Fibroblast of peridontal ligament (primary cell): ENCODE data around the gene CRYL1.

Source experiments
- DNase-seq: peaks from one replicate; pipeline ENCODE4 v3.0.0-alpha.2; 2010; ENCODE audit errors: extremely low read depth

Gene CRYL1

GRCh38 chr13:20528452-20528851, 2.8 kb upstream of the CRYL1 start:
- no peak for DNase-seq

GRCh38 chr13:20526664-20527063, 1.0 kb upstream of the CRYL1 start:
- peak; percentile 37 for DNase-seq

GRCh38 chr13:20525144-20525600, 485 bp downstream of the CRYL1 start:
- peak; percentile 11 for DNase-seq

- DNase-seq = no peak
Measured at GRCh38 chr13:20521364-20522115, 4.1 kb downstream of the CRYL1 start.

GRCh38 chr13:20519875-20520274, 5.8 kb downstream of the CRYL1 start:
- no peak for DNase-seq

GRCh38 chr13:20518660-20519100, 7.0 kb downstream of the CRYL1 start:
- DNase-seq = no peak

GRCh38 chr13:20514866-20515265, 10.8 kb downstream of the CRYL1 start:
- no peak for DNase-seq

DNA sequence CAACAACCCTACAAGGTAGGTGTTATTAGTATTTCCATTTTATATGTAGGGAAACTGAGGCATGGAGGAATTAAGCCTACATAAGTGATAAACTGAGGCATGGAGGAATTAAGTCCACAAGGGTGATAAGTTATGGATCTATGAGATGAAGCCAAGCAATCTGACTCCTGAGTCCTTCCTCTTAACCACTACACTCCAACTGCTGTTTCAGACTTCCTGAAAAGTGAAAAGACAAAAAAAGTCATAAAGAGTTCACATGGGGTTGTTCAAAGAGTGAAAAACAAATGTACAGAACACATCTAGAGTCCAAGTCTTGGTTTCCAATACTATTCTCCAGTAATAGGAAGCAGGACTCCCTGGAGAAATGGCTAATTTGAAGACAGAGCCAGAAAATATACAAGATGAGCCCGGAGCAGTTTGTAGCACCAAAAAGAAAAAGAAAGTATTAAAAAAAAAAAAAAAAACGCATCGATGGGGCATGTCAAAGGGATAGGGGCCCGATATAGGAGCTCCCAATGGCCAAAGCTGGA, 12.1 kb downstream of the CRYL1 start:
- no peak for DNase-seq

GRCh38 chr13:20512042-20512683, 13.5 kb downstream of the CRYL1 start:
- no peak for DNase-seq

DNA sequence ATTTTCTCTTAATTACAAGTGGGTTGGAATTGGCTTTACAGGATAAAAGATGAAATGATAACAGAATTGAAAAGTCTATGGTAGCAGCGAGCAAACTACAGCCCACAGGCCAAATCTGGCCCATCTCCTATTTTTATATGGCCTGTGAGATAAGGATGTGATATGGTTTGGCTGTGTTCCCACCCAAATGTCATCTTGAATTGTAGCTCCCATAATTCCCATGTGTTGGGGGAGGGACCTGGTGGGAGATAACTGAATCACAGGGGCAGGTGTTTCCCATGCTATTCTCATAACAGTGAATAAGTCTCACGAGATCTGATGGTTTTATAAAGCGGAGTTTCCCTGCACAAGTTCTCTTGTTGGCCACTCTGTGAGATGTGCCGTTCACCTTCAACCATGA, 19.0 kb downstream of the CRYL1 start:
- DNase-seq = no peak

GRCh38 chr13:20505405-20506366, 20.0 kb downstream of the CRYL1 start:
- DNase-seq = no peak

DNA sequence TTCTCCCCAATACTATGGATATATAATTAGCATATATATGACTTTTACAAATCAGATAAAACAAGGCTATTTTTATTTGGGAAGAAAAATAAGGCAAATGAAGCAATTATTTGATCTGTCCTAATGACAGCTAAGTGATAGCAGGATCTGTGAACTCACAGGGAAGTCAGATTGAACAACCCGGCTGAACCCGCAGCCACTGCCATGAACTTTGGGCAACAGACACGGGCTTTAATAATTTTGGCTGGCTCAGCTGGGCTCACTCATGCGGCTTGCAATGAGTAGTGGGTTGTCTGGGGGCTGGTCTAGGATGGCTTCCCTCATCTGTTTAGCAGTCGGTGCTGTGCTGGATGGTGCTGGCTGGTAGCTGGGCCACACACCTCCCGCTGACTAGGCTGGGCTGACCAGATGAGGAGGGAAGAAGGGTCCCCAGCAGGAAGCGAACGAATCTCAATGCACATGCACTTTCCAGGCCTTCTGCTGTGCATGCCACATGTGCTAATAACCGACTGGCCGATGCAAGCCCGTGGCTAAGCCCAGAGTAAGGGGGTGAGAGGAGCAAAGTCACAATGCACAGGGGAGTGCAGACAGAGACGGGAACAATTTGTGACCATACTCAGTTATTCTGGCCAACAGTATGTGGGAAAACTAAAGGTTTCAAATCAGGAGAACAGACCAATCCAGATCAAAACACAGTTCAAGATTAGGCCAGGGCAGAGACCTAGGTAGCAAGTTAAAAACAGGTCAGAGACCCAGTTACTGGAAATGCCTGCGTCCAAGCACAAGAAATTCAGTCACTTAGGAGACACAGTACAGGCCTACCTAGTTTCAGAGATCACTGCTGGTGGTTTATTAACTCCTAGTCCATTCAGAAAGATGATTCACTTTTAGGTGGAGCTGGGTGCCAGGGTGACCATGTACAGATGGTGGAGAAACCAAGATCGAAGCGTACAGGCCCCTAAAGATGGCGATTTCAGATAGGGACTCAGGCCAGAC, 22.3 kb downstream of the CRYL1 start:
- DNase-seq = no peak

DNA sequence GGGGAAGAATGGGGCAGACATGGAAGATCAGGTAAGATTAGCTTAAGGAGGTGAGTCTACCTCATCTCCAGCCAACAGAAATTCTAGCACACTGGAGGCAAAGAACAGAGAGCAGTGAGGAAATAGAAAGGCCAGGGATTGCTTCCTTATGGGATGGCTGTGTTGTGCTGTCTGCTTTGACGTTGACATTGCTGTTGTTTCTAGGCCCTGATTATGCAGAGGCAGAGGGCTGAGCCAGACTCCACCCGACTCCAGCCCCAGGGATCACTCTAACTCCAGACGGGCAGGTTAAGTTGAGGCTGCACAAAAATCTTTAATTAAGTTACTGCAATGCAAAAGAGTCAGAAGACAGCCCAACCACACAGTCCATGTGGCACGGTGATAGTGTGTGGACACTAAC, 24.1 kb downstream of the CRYL1 start:
- DNase-seq = no peak

- DNase-seq = no peak
Measured at GRCh38 chr13:20501120-20501519, 24.5 kb downstream of the CRYL1 start.

GRCh38 chr13:20499986-20500385, 25.7 kb downstream of the CRYL1 start:
- peak; percentile 8 for DNase-seq

GRCh38 chr13:20498659-20499058, 27.0 kb downstream of the CRYL1 start:
- DNase-seq = no peak

DNA sequence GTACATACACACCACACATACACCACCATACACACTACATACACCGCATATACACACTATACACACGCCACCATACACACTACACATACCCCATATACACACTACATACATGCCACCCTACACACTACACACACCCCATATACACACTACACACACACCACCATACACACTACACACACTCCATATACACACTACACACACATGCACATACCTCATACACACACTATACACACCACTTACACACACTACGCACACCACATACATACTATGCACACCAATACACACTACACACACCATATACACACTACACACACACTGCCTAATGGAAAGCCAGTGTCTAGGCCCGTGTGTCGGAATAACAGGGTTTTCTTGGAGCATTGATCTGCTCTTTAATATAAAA, 27.5 kb downstream of the CRYL1 start:
- no peak for DNase-seq

DNA sequence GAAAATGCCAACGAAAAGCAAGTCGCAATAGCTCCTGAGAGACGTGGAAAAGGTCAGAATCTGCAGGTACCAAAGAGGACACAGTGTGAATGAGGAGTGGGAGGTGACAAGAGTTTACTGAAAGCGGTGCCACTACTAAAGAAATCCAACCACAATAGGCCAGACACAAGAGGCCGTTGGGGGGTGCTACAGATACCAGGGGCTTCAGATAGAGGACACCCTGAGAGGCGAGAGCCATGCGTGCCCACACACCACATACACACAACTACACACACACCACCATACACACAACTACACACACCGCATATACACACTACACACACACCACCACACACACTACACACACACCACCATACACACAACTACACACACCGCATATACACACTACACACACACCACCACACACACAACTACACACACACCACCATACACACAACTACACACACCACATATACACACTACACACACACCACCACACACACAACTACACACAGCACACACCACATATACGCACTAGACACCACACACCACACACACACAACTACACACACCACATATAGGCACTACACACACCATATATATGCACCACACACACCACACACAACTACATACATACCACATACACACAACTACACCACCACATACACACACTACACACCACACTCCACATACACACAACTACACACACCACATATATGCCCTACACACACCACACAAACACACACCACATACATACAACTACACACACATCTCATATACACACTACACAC, 28.5 kb downstream of the CRYL1 start:
- no peak for DNase-seq

GRCh38 chr13:20495087-20496023, 30.3 kb downstream of the CRYL1 start:
- peak; percentile 85 for DNase-seq
